ENCODE results near the gene IL25.
"Not testable (repeated sequence)": the region's sequence is repeated elsewhere in the genome, so short reads cannot be mapped to it uniquely, and the experiment has no call there.

IL25 gene

DNA sequence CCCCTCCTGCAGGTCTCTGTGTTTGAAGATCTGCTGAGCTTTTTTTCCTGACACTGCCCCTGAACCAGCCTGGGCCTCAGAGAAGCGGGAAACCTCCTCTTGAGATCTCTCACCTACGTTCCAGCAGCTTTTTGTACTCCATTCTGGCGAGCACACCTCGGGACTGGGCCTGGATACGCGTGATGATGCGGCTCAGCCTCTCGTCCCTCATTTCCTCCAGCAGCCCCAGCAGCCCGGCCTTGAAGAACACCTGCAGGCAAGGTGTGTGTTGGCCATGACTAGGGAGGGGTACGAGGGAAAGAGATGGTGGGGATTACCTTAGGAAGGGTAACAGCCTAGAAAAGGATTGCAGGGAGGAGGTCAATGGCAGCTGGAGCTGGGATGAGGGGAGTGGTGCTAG lies 52.6 kb downstream of the IL25 start:
- 67 to 85% methylated on average over 5 to 10 of the region's 10 CpGs for WGBS, 2 experiments (ENCODE audit: insufficient coverage in 2 of 2)
- H3K4me1 ChIP-seq (ENCODE audit: control insufficient read depth, insufficient read depth, low read length, poor library complexity, severe bottlenecking), result no peaks in the 10 kb centered on the region
- H3K27ac ChIP-seq (ENCODE audit: low read depth, low read length, severe bottlenecking), result no peak overlapping the region
- no peaks in the 10 kb centered on the region for H3K9me3 ChIP-seq (ENCODE audit: control insufficient read depth, low read length)
- no peaks in the 10 kb centered on the region for H3K36me3 ChIP-seq (ENCODE audit: control insufficient read depth, insufficient read depth, low read length)
- H3K4me3 ChIP-seq (ENCODE audit: extremely low read depth, insufficient read depth, low read length, poor library complexity, severe bottlenecking), result no peak overlapping the region

DNA sequence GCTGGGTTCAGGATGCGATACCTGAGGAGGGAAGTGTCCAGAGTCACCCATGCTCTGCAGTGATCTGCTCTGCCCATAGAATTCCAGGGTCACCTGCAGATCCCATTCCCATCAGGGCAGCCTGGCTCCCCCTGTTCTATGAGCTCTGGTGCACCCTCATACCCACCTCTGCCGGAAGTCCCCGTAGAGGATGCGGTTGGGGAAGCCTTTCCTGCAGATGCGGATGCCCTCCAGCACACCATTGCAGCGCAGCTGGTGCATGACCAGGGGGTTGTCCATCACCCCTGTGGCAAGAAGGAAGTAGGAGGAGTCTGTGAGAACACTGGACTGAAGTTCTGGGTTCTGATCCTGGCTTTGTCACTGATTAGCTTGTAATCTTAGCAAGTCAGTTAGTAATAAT lies 53.2 kb downstream of the IL25 start:
- 95 to 100% methylated on average over 2 to 5 of the region's 6 CpGs for WGBS, 2 experiments (ENCODE audit: insufficient coverage in 2 of 2)
- not testable (repeated sequence) for H3K4me3 ChIP-seq (ENCODE audit: extremely low read depth, insufficient read depth, low read length, poor library complexity, severe bottlenecking); H3K27ac ChIP-seq (ENCODE audit: low read depth, low read length, severe bottlenecking)

More for the DNA sequence above, 53.2 kb downstream of the IL25 start:
- not testable (repeated sequence) for H3K4me1 ChIP-seq (ENCODE audit: control insufficient read depth, insufficient read depth, low read length, poor library complexity, severe bottlenecking); H3K36me3 ChIP-seq (ENCODE audit: control insufficient read depth, insufficient read depth, low read length); H3K9me3 ChIP-seq (ENCODE audit: control insufficient read depth, low read length)
